GM21360 (cell line): ENCODE results near the gene PKD1L1.
"Not testable (repeated sequence)": the region's sequence is repeated elsewhere in the genome, so short reads cannot be mapped to it uniquely, and the experiment has no call there.

ENCODE experiments used
- ATAC-seq: cut with Tn5 transposase; IDR thresholded peaks from one replicate; pipeline ENCODE4 v1.9.1; 2021; ENCODE audit warnings: mild to moderate bottlenecking, moderate library complexity; ENCODE audit not compliant: unreplicated experiment

PKD1L1 gene

DNA sequence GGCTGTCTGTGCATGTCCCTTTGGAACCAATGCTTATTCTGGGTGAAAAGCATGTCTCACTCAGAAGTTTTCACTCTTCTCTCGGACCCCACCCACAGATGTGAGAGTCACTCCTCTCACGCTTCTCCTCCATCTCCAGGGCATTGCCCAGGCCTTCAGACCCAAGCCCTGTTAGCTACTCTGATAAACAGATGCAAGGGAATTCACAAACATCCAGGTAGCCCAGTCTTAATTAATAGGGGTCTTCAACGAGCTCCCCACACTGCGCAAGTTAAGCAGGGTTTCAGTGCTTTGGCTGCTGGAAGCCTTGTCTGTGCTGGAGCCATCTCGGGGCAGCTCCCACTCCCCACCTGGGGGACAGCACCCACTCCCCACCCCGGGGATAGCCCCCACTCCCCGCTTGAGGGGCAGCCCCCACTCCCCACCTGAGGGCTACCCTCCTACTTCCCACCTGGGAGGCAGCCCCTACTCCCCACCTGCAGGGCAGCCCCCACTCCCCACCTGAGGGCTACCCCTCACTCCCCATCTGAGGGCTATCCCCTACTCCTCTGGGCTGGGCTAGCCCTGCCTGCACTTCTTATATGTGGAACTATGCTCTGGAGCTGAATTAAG, 8.7 kb downstream of the PKD1L1 start:
- no peak for ATAC-seq

DNA sequence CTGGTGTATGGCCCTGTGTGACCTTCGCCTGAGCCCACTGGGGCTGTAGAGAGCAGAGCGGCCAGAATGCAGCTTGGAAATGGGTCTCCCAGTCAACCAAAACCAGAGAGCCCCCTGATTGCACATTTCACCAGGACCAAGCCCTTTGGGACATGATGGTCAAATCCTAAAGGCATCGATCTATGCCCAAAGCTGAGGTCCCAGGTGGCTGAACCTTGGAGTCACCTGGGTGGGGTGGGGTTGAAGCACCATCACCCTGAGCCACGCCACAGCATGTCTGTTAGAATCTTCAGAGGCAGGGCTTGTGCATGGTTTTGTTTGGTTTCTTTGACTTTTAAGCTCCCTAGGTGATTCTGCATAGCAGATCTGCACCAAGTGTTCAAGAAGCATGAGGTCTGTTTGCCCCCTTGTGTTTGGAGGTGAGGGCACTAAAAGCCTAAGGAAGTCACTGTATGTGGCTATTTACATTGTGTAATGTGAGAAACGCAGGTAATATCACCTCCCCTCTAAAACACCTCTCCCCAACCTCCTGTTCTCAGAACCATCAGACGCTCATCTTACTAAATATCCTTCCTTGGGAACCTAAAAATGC, 9.6 kb downstream of the PKD1L1 start:
- ATAC-seq, result no peak

DNA sequence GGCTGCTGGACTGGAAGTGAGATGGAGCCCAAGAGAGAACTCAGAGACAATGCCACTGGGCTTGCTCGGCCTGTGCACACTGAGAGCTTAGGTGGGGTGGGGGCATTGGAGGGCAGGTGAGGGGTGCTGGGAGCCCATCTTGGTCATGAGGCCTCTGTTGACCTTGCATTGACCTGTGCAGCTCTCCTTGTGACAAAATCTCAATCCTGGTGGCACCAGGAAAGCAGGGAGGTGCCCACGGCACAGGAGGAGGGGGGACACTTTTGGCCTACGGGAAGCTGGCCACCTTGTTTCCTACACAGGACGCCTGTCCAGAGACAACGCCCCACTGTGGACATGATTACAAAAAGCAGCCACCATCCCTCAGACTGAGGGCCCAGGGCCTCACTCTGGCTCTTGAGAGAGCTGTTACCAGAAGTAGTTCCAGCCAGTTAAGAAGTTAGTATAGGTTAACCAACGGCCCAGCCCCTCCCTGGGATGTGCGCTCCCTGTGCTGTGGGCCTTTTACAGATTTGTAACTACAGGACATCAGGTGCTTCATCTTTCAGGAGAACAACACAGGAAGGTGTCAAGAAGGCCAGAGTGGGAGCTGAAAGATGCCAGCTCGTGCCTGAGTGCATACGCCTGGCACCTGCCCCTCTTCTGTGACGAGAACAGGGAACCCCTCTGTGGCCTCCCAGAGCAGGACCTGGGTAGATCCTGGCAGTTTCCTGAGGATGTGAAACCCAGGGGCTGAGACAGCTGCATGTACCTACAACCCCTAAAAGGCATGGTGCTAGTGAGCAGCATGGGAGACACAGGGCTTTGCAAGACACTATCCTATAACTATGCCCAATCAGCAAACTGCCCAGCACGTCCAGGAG, 10.3 kb downstream of the PKD1L1 start:
- ATAC-seq, result peak; percentile 53

DNA sequence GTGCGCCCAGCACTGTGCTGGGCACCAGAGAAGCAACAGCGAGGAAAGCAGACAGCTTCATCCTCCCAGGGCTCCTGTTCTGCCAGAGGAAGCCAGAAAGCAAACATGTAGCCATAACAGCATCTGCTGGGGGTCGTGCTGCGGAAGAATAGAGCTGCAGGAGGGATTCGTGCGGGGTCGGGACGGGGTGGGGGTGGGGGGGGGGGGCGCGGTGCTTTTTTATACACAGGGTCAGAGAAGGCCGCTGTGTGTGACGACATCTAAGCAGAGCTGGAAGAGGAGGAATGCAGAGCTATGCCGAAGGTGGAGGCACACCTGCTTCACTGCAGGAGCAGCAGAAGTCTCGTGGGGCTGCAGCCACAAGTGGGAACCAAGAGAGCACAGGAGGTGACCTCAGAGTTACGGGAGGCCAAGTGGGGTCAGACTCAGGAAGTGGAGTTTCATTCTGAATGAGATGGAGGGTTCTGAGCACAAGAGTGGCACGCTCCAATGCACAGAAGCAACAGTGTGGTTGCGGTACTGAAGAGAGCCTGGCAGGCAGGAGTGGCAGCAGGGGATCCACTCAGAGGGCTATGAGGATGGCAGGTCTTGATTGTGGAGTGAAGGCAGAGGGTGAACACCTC, 11.1 kb downstream of the PKD1L1 start:
- ATAC-seq, result peak; percentile 94

DNA sequence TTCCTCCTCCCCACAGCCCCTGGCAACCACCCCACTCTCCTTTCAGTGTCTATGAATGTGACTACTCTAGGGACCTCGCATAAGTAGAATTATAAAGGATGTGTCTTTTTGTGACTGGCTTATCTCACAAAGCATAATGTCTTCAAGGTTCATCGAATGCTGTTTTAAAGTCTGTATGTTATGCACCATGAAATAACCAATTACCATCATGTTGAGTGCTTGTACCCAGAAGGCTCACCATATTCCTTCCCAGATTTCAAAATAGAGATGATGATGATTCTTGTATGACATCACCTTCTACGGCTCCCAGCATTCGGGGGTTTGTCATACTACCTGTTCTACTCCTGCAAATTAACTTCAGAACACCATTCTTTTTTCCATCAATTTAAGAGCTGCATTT, 11.9 kb downstream of the PKD1L1 start:
- no peak for ATAC-seq

DNA sequence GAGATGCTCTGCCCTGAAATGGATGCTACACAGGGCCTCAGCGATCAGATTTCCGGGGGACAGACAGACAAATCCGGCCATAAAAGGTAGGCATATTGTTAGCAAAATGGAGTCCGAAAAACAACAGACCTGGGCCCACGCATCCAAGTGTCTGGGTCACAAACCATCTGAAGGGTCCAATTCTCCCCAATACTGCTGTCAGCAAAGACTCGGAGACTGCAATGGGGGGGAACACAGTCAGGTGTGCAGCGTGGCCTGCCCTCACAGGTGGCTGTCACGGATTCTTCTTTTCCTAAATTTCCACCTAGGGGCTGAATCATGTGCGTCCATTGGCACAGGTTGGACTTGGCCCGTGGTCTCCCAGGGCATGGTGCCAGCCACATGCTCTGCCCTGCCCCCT, 12.9 kb downstream of the PKD1L1 start:
- no peak for ATAC-seq

DNA sequence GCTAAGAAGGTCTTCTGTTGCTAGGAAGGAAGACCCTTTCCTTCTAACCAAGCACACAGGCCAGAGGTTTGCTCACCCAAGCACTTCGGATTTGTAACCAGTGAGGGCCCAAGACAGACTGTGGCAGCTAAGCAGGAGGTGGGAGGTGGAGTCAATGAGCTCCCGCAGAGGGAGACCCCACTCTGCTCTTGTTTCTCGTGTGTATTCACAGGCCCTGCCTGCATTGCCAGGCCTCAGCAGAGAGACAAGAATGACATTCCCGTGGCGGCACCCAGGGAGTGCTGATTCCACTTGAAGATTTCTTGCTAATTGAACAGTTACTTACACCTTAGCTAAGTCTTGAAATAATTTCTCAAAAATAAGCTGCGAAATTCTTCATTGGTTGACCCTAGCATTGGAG, 13.4 kb downstream of the PKD1L1 start:
- ATAC-seq, result no peak

DNA sequence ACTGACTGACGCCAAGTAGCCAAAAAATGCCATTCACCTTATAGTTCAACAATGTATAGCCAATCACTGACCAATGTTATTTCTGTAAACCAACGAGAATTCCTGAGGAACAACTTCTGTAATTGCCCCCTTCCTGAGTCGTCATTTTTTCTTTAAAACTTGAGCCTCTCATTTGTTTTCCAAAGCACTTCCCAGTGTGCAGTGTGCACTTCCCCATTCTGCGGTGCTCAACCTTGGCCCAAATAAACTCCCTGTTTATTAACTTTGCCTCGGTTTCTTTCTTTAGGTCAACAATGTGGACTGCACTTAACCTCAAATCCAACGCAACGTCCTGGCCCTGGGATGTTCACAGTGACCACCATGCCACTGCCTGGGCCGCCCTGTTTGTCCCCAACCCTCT, 15.1 kb downstream of the PKD1L1 start:
- ATAC-seq, result no peak

DNA sequence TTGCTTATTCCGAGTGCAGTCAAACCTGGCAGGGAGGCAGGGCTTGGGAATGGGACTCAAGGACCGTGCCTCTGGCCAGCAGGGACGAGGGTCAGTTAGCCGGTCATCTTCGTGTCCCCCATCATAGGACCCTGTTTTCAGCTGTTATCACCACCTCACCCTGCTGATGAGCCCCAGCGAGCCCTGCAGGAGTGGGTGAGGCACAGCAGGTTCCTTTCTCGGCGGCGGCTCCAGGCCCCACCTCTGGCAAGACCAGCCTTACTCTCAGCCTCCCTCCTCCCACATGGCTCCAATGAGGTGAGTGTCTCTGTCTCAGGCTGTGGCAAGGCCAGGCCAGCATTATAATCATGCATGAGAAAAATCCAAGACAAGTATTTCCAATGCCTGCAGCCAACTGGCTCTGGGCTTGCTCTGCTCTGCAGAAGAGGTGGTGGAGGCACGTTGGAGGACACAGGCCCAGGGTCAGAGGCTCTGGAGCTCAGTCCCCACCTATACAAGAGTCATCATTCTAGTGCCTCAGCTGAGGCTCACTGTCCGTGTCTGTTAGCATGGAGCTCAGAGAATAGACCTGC, 15.7 kb downstream of the PKD1L1 start:
- ATAC-seq, result no peak

DNA sequence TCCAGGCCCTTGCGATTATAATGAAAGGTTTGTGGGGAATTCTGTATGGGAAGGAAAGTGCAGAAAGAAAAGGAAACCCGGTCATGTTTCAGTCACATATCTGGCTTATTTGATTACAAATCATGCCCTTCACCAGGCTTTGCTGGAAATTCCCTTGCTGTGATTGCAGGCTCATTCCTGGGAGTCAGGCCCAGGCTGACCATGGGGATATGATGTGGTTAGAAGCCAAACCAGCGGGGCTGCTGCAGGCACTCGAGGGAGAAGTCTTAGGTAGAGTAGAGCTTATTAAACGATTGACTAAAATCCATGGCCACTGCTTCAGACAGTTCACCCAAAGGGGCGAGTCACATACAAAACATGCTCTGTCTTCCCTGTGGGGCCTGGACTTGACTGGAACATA, 16.2 kb downstream of the PKD1L1 start:
- no peak for ATAC-seq

DNA sequence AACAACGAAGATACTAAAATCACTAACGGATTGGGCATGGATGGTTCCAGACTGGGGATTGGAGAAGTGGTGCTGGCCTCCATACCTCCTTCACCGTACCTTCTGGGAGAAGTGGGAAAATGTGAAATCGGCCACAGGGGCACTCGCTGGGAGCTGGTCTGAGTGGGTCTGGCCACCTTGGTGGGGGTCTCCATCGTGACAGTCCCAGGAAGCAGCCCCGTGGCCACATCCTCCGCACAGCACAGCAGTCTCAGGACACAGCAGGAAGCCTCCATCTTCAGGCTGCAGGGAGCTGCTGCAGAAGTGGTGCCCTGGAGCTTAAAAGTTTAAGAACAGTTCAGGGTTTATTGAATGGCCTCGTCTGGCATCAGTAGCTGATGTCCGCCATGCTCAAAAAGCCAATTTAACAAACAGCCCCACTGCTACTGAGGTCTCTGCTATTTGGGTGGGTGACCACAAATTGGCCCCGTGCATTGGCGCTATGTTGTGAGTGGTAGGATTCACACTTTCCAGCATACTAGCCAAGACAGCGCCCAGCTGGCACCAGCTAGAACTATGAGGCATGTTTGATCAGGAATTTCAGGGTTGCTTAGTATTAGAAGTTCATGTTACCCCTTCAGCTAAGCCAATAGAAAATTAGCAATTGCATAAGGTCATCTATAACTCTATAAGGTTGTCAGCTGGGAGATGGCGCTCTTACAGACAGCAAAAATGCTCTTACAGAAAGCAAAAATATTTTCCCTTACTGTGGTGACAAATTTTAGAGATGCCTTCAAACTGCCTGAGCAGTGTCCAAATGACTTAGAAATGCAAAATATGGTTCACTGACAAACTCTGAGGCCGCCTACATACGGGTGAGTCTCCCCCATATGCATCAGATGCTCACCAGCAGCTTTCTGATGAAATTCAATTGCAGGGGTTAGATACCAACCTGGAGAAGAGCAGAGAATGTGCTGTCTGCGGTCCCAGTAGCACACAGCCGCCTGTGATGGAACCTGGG, 17.0 kb downstream of the PKD1L1 start:
- no peak for ATAC-seq

DNA sequence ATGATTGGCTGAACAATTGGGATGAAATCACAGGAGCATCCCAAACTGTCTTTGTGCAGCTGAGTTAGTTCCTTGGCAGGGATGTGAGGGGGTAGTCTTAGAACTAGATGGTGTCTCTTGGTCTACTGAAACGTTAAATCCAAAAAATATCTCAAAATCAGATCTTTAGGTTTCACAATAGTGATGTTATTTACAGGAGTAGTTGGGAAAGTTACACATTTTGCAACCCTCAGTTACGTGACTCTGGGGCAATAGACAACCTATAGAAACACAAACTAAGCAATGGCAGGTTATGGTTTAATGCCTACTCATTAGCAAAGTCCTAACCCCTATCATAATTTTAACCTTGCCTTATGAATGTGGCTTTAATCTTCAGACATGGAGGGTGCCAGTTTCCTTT, 24.0 kb downstream of the PKD1L1 start:
- ATAC-seq, result no peak

DNA sequence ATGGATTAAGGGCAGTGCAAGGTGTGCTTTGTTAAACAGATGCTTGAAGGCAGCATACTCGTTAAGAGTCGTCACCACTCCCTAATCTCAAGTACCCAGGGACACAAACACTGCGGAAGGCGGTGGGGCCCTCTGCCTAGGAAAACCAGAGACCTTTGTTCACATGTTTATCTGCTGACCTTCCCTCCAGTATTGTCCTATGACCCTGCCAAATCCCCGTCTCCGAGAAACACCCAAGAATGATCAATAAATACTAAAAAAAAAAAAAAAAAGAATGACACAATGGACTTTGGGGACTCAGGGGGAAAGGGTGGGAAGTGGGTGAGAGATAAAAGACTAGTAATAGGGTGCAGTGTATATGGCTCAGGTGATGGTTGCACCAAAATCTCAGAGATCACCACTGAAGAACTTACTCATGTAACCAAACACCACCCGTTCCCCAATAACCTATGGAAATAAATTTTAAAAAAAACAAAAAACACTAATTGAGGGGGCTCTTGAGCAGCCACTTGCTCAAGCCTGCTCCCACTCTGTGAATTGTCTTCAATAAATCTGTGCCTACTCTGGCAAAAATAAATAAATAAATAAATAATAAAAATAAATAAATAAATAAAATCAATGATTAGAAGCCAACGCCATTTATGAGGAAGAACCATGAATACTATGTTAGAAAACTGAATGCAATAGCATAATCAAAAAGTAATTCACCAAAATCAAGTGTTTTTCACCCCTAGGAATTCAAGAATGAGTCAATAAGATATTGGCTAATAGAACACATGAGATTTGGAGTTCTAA, 25.0 kb downstream of the PKD1L1 start:
- ATAC-seq, result not testable (repeated sequence)

DNA sequence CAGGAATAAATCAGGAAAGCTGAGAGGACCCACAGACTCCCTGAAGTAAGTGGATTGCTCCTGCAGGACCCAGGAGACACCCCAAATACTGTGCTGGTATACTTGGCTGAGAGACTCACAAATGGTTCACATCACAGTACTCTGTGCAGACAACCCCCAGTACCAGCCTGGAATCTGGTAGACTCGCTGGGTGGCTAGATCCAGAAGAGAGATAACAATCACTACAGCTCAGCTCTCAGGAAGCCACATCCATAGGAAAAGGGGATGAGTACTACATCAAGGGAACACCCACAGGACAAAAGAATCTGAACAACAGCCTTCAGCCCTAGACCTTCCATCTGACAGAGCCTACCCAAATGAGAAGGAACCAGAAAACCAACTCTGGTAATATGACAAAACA, 31.8 kb downstream of the PKD1L1 start:
- ATAC-seq, result not testable (repeated sequence)

DNA sequence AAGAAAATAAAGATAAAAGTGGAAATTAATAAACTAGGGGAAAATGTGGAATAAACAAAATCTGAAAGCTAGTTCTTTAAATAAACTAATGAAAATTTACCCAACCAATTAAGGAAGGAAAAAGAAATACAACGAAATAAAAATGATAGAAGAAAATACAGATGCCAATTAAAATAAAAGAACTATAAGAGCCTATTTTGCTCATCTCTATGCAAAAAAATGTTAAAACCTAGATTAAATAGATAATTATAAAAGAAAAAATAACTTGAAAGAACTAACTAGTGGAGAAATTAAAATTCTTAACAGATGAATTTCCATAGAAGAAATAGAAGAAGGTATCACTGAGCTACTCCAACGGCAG, 32.7 kb downstream of the PKD1L1 start:
- ATAC-seq, result no peak

DNA sequence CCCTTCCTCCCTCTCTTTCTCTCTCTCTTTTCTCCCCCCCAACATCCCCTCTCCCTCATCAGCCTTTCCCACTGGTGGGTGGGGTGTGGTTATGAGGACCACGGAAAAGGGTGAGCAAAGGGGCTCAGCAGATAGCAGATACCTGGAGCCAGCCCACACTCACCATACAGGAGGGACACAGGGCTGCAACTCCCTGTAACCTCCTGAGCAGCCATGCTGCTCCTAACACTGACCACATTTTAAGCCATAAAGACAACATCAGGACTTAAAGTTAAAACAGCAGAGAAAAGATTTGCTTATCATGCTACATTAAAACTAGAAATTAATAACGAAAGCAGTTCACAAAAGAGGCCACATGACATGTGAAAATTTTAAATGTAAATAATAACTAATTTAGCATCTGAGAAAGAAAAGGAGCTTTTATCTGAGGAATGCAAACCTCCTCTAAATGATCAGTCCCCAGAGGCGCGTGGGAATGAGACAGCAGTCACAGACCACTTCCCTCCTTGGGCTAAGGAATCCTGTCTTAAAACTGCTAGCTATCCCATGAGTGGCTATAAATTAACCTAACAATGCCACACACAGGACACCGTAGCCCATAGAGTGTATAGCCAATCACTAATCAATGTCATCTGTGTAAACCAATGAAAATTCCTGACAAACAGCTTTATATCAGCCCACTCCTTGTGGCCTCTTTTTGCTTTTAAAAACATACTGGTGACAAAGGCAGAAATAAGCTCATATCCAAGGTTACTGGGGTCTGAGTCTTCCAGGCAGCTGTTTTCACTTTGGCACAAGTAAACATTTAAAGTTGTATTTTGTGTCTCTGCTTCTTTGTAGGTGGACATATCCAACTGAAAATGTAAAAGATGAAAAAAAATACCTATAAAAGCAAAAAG, 33.3 kb downstream of the PKD1L1 start:
- no peak for ATAC-seq

DNA sequence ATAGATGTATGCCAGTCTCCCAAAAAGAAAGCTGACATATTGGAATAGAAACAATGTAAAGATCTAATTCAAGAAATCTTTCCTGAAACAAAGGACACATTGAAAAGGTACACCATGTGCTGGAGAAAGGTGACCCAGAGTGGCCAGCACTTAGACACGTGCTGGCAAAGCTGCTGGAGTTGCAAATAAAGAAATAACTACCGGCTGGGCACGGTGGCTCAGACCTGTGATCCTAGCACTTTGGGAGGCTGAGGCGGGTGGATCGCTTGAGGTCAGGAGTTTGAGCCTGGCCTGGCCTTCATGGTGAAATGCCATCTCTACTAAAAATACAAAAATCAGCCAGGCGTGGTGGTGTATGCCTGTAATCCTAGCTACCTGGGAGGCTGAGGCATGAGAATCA, 35.9 kb downstream of the PKD1L1 start:
- no peak for ATAC-seq

DNA sequence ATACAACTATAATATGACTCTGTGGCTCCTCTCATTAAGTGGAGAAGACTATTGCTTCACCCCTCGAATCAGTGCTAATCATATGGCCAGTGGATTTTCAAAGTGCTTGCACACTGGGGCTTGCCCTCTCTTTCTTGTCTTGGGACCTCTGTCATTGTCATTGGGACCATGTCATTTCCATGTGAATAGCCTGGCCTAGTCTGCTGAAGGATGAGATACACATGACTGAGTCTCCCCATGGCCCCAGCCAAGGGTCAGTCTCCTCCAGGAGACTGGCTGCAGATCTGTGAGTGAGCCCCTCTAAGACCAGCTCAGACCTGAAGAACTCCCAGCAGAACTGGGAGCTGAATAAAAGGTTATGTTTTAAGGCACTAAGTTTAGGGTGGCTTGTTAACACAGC, 39.5 kb downstream of the PKD1L1 start:
- no peak for ATAC-seq
